HepG2 (cell line): Measurements from ENCODE around the gene RAD51D.

Experiments used
- POLR2A ChIP-seq, 2 experiments: IDR thresholded peaks; 2 replicates each; pipeline ENCODE4 v1.6.1; 2011; ENCODE audit warnings: low read depth in 2 of 2, low read length in 2 of 2, mild to moderate bottlenecking in 1 of 2, moderate library complexity in 1 of 2; ENCODE audit not compliant: insufficient read depth in 1 of 2
- POLR2AphosphoS5 ChIP-seq: IDR thresholded peaks from 2 replicates; pipeline ENCODE4 v1.6.1; 2012; ENCODE audit warnings: low read depth, low read length
- SMARCC2 ChIP-seq: fragments of 450-650 bp; IDR thresholded peaks from 2 replicates; pipeline ENCODE4 v1.6.1; 2017; ENCODE audit warnings: antibody characterized with exemption, mild to moderate bottlenecking
- SMC3 ChIP-seq: IDR thresholded peaks from 2 replicates; pipeline ENCODE4 v1.6.1; 2011; ENCODE audit warnings: low read length, improper control_type of control experiment
- SUZ12 ChIP-seq: fragments of 150-350 bp; IDR thresholded peaks from 2 replicates; pipeline ENCODE4 v1.6.1; 2014; ENCODE audit warnings: low read depth, low read length
- TAF1 ChIP-seq: sonication (generic); formaldehyde crosslinking; IDR thresholded peaks from 2 replicates; pipeline ENCODE4 v1.4.0; 2020; ENCODE audit warnings: missing genetic modification reagents
- ZNF589 ChIP-seq: sonication (generic); formaldehyde crosslinking; conservative IDR thresholded peaks from 2 replicates; pipeline ENCODE4 v1.8.0; 2022; ENCODE audit warnings: mild to moderate bottlenecking, moderate library complexity, missing genetic modification reagents
- TF ChIP-seq, protein P1 (sequence below): sonication (generic); formaldehyde crosslinking; IDR thresholded peaks from 2 replicates; pipeline ENCODE4 v1.5.0; 2020; ENCODE audit warnings: mild to moderate bottlenecking, missing genetic modification reagents, moderate library complexity
- TF ChIP-seq, protein P2 (sequence below): sonication (generic); IDR thresholded peaks from 2 replicates; pipeline ENCODE4 v1.6.1; 2016; ENCODE audit warnings: low read depth, borderline replicate concordance

DNA sequence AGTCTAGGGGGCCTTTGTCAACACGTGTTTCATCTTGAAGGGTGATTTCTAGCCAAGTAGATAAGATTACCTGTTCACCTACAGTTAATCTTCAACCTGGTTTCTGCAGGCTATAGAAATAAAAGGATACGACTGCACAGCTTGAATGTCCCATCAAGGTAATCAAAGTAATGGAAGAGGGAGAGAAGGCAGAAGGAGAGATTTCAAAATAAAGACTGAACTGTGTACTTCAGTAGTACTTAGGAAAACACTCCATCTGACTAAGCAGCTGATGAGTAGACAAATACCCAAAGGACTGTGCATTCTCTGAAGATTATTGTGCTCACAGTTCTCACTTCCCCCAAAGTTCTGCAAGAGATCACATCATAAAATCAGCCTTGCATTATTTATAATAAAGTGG, 50.3 kb downstream of the RAD51D start:
- TF ChIP-seq SUZ12 (no peak), TAF1 (no peak), POLR2A (IDR thresholded peaks at IDR 0.05; ENCODE audit: insufficient read depth in 1 of 2, low read depth in 2 of 2, low read length in 2 of 2) (no peak), SMC3 (no peak), POLR2AphosphoS5 (no peak), ZNF589 (CRISPR knock-in tag) (no peak), SMARCC2 (no peak)
- TF ChIP-seq, protein P1, sequence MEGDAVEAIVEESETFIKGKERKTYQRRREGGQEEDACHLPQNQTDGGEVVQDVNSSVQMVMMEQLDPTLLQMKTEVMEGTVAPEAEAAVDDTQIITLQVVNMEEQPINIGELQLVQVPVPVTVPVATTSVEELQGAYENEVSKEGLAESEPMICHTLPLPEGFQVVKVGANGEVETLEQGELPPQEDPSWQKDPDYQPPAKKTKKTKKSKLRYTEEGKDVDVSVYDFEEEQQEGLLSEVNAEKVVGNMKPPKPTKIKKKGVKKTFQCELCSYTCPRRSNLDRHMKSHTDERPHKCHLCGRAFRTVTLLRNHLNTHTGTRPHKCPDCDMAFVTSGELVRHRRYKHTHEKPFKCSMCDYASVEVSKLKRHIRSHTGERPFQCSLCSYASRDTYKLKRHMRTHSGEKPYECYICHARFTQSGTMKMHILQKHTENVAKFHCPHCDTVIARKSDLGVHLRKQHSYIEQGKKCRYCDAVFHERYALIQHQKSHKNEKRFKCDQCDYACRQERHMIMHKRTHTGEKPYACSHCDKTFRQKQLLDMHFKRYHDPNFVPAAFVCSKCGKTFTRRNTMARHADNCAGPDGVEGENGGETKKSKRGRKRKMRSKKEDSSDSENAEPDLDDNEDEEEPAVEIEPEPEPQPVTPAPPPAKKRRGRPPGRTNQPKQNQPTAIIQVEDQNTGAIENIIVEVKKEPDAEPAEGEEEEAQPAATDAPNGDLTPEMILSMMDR (CRISPR knock-in tag) = no peak
- TF ChIP-seq, protein P2, sequence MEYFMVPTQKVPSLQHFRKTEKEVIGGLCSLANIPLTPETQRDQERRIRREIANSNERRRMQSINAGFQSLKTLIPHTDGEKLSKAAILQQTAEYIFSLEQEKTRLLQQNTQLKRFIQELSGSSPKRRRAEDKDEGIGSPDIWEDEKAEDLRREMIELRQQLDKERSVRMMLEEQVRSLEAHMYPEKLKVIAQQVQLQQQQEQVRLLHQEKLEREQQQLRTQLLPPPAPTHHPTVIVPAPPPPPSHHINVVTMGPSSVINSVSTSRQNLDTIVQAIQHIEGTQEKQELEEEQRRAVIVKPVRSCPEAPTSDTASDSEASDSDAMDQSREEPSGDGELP = peak; percentile 56; the same call in 1 of the 2 replicates
